DMS53 treated with DMSO at 0.1 percent for 48 hours (cell line): ENCODE results near the gene BNC1.
A peak's percentile ranks its signal among the peaks of the same experiment; 100 is the strongest.

Experiments
- DNase-seq: peaks from one replicate; lab custom pipeline; 2025; ENCODE audit not compliant: unreplicated experiment; lab: John Stamatoyannopoulos, UW

Gene BNC1

GRCh38 chr15:83284559-83285283, at the start of gene BNC1:
BNC1 (minus strand) TSS chr15:83284664; CDS start chr15:83284628, 36 bp downstream.
- no peak for DNase-seq

GRCh38 chr15:83327041-83327440, 42.6 kb upstream of the BNC1 start:
- no peak for DNase-seq

- no peak for DNase-seq
Measured at GRCh38 chr15:83324799-83325198, 40.3 kb upstream of the BNC1 start.

- DNase-seq, result peak; percentile 84
Measured at GRCh38 chr15:83323296-83323711, 38.8 kb upstream of the BNC1 start.

GRCh38 chr15:83322691-83323090, 38.2 kb upstream of the BNC1 start:
- no peak for DNase-seq

GRCh38 chr15:83322061-83322460, 37.6 kb upstream of the BNC1 start:
- no peak for DNase-seq

GRCh38 chr15:83320844-83321243, 36.4 kb upstream of the BNC1 start:
- no peak for DNase-seq

- no peak for DNase-seq
Measured at GRCh38 chr15:83320404-83320803, 35.9 kb upstream of the BNC1 start.

- DNase-seq, result no peak
Measured at GRCh38 chr15:83319771-83320170, 35.3 kb upstream of the BNC1 start.

GRCh38 chr15:83318861-83319415, 34.5 kb upstream of the BNC1 start:
- no peak for DNase-seq

GRCh38 chr15:83318036-83318435, 33.6 kb upstream of the BNC1 start:
- DNase-seq, result no peak

GRCh38 chr15:83312071-83312470, 27.6 kb upstream of the BNC1 start:
- DNase-seq, result no peak

- DNase-seq, result no peak
Measured at GRCh38 chr15:83310521-83311456, 26.3 kb upstream of the BNC1 start.

GRCh38 chr15:83308671-83309070, 24.2 kb upstream of the BNC1 start:
- DNase-seq, result no peak

- DNase-seq, result no peak
Measured at GRCh38 chr15:83306561-83306960, 22.1 kb upstream of the BNC1 start.

- no peak for DNase-seq
Measured at GRCh38 chr15:83305704-83306291, 21.3 kb upstream of the BNC1 start.

- DNase-seq, result no peak
Measured at GRCh38 chr15:83304861-83305703, 20.6 kb upstream of the BNC1 start.

GRCh38 chr15:83303535-83303934, 19.1 kb upstream of the BNC1 start:
- no peak for DNase-seq

GRCh38 chr15:83300826-83301225, 16.4 kb upstream of the BNC1 start:
- no peak for DNase-seq

GRCh38 chr15:83299462-83299861, 15.0 kb upstream of the BNC1 start:
- no peak for DNase-seq

- DNase-seq, result no peak
Measured at GRCh38 chr15:83295417-83295816, 11.0 kb upstream of the BNC1 start.
